HG03159 (cell line): ENCODE measurements around the gene KLK4.

ENCODE experiments used
- ATAC-seq: cut with Tn5 transposase; IDR thresholded peaks from one replicate; pipeline ENCODE4 v1.9.1; 2021; ENCODE audit warnings: mild to moderate bottlenecking, moderate library complexity; ENCODE audit not compliant: unreplicated experiment

Gene KLK4, protein sequence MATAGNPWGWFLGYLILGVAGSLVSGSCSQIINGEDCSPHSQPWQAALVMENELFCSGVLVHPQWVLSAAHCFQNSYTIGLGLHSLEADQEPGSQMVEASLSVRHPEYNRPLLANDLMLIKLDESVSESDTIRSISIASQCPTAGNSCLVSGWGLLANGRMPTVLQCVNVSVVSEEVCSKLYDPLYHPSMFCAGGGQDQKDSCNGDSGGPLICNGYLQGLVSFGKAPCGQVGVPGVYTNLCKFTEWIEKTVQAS

GRCh38 chr19:50911206-50912101 is at the start of gene KLK4:
KLK4 (minus strand) TSS chr19:50911395; CDS start chr19:50910738, 657 bp downstream.
- ATAC-seq, result no peak

- ATAC-seq, result no peak
Measured at GRCh38 chr19:50959731-50960500, 48.7 kb upstream of the KLK4 start.

- ATAC-seq, result no peak
Measured at GRCh38 chr19:50957587-50957986, 46.4 kb upstream of the KLK4 start.

- no peak for ATAC-seq
Measured at GRCh38 chr19:50952910-50953309, 41.7 kb upstream of the KLK4 start, which contains the start of gene KLK5. KLK5 (minus strand) TSS chr19:50953038; CDS start chr19:50952657, 381 bp downstream.

DNA sequence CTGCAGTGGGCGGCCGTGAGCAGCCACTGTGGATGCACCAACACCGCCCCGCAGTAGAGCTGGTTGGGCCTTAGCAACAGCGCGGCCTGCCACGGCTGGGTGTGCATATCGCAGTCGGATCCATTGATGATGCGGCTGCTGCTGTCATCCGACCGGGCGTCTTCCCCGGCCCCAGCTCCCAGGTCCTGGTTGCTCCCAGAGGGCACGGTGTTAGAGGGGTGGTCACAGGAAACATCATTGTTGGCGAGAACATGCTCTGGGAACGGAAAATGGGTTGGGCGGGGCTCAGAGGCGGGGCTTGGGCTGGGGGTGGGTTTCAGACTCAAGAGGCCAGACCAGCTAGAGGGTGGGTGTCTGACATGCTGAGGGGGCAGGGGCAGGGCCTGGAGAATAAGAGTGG is 38.7 kb upstream of the KLK4 start:
- ATAC-seq, result no peak

DNA sequence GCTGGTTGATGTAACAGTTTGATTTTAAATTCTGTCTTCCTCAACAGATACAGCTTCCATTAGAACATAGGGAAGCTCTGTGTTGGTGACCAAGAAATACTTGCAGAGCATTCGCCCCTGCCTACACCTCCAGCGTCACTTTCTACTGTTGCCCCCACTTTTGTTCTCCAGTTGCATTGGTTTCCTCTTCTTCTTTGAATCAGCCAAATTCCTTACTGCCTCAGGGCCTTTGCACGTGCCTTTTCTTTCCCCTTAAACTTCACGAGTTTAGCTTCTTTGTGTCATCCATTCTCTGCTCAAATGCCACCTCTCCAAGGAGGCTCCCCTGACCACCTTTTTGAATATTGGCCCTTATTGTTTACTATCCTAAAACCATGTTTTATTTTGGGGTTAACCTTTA is 35.9 kb upstream of the KLK4 start:
- no peak for ATAC-seq

GRCh38 chr19:50944795-50945194 is 33.6 kb upstream of the KLK4 start:
- no peak for ATAC-seq

DNA sequence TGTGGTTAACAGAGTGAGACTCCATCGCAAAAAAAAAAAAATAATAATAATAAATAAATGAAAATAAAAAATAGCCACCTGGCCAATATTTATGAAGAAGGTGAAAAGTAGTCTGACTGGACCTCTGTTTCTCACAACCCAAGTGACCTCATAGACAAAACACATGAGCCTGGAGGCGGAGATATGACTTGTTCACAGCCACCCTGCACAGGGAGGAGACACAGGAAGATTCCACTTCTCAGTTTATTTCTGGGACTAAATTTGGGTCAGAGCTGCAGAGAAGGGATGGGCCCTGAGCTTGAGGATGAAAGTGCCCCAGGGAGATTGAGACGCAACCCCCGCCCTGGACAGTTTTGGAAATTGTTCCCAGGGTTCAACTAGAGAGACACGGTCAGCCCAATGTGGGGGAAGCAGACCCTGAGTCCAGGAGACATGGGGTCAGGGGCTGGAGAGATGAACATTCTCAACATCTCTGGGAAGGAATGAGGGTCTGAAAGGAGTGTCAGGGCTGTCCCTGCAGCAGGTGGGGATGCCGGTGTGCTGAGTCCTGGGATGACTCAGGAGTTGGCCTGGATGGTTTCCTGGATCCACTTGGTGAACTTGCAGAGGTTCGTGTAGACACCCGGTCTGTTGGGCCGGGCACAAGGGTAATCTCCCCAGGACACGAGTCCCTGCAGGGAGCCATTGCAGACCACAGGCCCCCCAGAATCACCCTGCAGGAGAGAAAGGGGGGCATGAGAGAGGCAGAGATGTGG is 32.1 kb upstream of the KLK4 start:
- ATAC-seq, result no peak

DNA sequence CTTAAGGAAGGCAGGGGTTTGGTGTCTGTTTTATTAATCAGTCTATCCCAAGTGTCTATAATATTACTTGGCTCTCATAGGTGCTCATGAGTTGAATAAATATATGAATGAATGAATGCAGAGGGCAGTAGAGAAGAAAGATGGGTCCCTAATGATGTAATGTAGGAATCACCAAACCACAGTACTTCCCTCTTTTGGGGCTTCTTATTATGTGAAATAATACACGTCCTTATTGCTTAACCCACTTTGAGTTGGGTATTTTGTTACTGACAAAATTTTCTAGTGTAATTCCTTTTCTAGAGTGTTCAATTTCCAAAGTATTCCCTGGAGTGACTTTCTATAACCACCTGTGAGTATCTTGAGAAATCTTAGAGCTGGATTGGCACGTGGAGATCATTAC is 28.4 kb upstream of the KLK4 start:
- ATAC-seq, result no peak

DNA sequence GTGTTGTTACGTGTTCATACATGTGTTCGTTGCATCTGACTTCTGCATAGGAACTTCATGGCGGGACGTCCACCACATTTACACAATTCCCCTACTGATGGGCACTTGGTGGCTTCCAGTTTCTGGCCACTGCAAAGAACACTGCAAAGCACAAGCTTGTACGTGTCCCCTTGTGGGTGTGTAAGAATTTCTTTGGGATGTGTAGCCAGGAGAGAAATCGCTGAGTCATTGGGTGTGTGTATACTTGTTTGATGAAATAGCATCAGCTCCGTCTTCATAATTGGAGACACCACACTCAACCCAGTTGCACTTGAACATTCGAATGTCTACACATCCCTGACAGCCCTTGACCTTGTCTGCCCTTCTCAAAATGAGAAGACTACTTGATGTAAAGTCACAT is 22.4 kb upstream of the KLK4 start:
- ATAC-seq, result no peak

DNA sequence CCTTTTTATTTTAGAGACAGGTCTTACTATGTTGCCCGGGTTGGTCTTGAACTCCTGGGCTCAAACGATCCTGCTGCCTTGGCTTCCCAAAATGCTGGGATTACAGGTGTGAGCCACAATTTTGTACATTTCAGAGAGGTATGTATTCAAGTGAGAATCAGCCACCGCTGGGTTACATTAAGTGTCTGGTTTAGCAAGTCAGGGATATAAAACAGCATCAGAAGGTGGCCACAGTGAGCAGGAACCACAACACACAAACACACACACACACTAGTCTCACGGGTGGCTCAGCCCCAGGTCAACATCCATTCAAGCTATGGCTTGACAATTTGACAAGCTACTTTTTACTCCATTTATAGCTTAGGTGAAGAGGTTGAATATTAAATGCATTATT is 21.5 kb upstream of the KLK4 start:
- no peak for ATAC-seq

GRCh38 chr19:50932018-50932689 is 21.0 kb upstream of the KLK4 start:
- no peak for ATAC-seq

- ATAC-seq, result no peak
Measured at GRCh38 chr19:50931023-50931422, 19.8 kb upstream of the KLK4 start.

DNA sequence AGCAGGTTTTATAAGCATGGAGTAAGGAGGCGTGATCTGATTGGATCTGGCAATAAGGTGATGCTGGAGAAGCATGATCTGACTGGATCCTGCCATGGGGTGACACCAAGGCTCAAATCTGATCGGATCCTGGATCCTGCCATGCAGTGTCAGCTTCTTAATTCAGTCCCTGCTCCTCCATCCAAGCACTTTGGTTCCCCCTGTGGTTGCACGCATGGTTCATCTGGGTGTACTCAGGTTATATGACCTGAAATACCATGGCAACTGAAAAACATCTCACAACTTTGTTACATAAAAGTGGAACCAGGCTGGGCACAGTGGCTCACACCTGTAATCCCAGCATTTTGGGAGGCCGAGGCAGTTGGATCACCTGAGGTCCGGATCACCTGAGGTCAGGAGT is 17.6 kb upstream of the KLK4 start:
- ATAC-seq, result no peak

DNA sequence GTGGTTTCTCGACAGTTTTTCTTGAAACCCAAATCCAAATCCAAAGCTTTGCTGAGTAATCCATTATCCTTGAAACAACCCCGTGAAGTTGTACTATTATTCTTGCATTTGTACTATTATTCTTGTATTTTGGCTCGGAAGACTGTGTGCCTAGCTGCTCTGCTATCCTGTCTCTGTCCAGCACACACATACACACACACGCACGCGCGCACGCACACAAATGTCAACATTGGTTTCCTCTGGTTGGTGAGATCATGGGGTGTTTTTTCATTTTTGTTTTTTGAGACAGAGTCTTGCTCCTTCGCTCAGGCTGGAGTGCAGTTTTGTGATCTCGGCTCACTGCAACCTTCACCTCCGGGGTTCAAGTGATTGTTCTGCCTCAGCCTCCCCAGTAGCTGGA is 14.9 kb upstream of the KLK4 start:
- ATAC-seq, result no peak

DNA sequence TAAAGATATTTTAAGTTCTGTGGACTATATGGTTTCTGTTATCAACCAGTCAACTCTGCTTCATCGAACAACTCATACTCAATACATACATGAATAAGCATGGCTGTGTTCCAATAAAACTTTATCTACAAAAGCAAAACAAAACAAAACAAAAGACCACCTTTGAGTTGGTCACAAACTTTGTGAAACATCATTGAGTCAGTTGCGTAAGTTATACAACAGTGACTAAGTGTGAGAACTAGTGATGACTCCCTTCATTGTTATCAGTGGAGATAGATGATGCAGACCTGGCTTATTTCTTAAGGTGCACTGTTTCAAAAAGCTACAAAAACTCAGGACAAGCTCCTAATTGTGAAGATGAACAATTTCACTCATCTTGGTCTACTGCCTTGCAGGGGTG is 14.5 kb upstream of the KLK4 start:
- no peak for ATAC-seq

DNA sequence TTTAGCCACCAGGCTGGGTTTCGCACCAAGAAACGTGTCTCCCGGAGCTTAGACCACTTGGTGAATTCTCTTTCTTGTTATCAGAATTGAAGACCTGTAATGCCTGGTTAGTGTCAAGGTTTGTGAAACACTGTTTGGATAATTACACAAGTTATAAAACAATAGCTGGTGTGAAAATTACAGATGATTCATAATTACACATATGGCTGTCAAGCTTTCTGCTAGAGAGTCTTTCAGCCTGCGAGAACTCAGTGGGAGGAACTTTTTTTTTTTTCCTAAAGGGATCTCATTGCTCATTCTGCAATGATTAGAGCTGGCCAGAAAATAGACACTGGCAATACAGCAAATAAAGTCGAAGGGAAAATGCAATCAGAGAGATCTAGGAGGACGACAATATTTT is 13.4 kb upstream of the KLK4 start:
- no peak for ATAC-seq

DNA sequence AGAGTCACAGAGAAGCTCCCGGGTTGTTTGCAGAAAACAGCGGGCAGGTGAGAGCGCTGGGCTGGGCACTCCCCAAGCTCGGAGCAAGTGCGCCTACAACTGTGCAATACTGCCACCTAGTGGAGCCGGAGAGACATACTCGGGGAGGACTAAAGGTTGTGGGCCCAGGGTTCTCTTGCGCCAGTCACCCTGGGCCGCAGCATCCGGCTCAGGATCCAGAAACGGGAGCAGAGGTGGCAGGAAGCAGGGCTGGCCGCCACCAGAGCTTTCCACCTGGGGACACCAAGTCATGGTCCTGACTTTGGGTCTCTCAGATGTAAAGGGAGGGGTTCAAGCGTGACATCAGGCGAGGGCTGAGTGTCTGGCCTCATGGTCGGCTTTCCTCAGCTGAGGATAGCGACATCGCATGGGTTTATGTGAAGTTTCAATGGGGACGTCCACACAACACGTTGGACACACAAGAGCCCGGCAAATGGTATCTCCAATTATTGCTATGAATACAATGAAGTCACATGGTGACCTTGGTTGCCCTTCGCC is 11.2 kb upstream of the KLK4 start:
- peak; percentile 81 for ATAC-seq

GRCh38 chr19:50921426-50922316 is 10.5 kb upstream of the KLK4 start:
- peak; percentile 34 for ATAC-seq
